WTC11 (cell line): ENCODE results near the gene SLAMF6. TPM values are rescaled to one million over a fixed set of nuclear protein-coding genes. Genes with fewer than 3 reads are reported as not detected.
A peak's percentile ranks its signal among the peaks of the same experiment; 100 is the strongest.

Experiments used
- ATAC-seq: fragments of 200-7000 bp; cut with Tn5 transposase; 2 replicates; pipeline ENCODE4 v1.10.0; 2021; ENCODE audit warnings: mild to moderate bottlenecking, moderate library complexity
- CTCF ChIA-PET: fragments of 300-600 bp; sonication (Branson Sonifier 250); formaldehyde crosslinking; loops from one replicate; lab custom pipeline; 2021; ENCODE audit warnings: antibody characterized with exemption; lab: Charles Lee
- POLR2A ChIA-PET: fragments of 350-600 bp; sonication (Branson Sonifier 250); formaldehyde crosslinking; loops from one replicate; lab custom pipeline; 2021; ENCODE audit warnings: antibody characterized with exemption; lab: Charles Lee
- DNase-seq: peaks from one replicate; pipeline ENCODE4 v3.0.0; 2021; ENCODE audit warnings: low spot score
- H3K27ac Mint-ChIP-seq: 2 replicates; pipeline ENCODE4 v1.8.0; 2021; ENCODE audit warnings: mixed read lengths
- H3K27me3 Mint-ChIP-seq: 2 replicates; pipeline ENCODE4 v1.8.0; 2021; ENCODE audit warnings: low read depth, mild to moderate bottlenecking, moderate library complexity, mixed read lengths
- H3K36me3 Mint-ChIP-seq: 2 replicates; pipeline ENCODE4 v1.8.0; 2021; ENCODE audit warnings: mixed read lengths
- H3K4me1 Mint-ChIP-seq: 2 replicates; pipeline ENCODE4 v1.8.0; 2022; ENCODE audit warnings: mixed read lengths
- H3K4me3 Mint-ChIP-seq: 2 replicates; pipeline ENCODE4 v1.8.0; 2021; ENCODE audit warnings: mild to moderate bottlenecking, moderate library complexity, mixed read lengths
- H3K9me3 Mint-ChIP-seq: 2 replicates; pipeline ENCODE4 v1.8.0; 2021; ENCODE audit warnings: mixed read lengths
- AFF4 ChIP-seq: sonication (generic); formaldehyde crosslinking; IDR thresholded peaks from 2 replicates; pipeline ENCODE4 v1.8.1; 2023; ENCODE audit warnings: mild to moderate bottlenecking, missing genetic modification reagents, borderline replicate concordance
- AR ChIP-seq: fragments of 250-450 bp; sonication (Bioruptor Pico); IDR thresholded peaks from 2 replicates; pipeline ENCODE4 v1.9.0; 2021; ENCODE audit warnings: mild to moderate bottlenecking
- CBFB ChIP-seq: sonication (generic); formaldehyde crosslinking; IDR thresholded peaks from 2 replicates; pipeline ENCODE4 v1.8.1; 2022; ENCODE audit warnings: mild to moderate bottlenecking, low read depth, missing genetic modification reagents
- ELF4 ChIP-seq: sonication (generic); formaldehyde crosslinking; IDR thresholded peaks from 2 replicates; pipeline ENCODE4 v1.8.1; 2022; ENCODE audit warnings: low read depth, mild to moderate bottlenecking, moderate library complexity, missing genetic modification reagents
- ETV6 ChIP-seq: sonication (generic); formaldehyde crosslinking; IDR thresholded peaks from 2 replicates; pipeline ENCODE4 v1.8.1; 2022; ENCODE audit warnings: mild to moderate bottlenecking, missing genetic modification reagents
- GABPB1 ChIP-seq: sonication (generic); formaldehyde crosslinking; IDR thresholded peaks from 2 replicates; pipeline ENCODE4 v1.8.1; 2023; ENCODE audit warnings: mild to moderate bottlenecking, missing genetic modification reagents
- GRHL2 ChIP-seq: fragments of 250-450 bp; sonication (Bioruptor Pico); IDR thresholded peaks from 2 replicates; pipeline ENCODE4 v1.8.0; 2022; ENCODE audit warnings: mild to moderate bottlenecking, moderate library complexity; ENCODE audit not compliant: insufficient replicate concordance, severe bottlenecking
- JUN ChIP-seq: sonication (generic); formaldehyde crosslinking; IDR thresholded peaks from 2 replicates; pipeline ENCODE4 v1.8.0; 2023; ENCODE audit warnings: mild to moderate bottlenecking, missing genetic modification reagents
- MLX ChIP-seq: sonication (generic); formaldehyde crosslinking; IDR thresholded peaks from 2 replicates; pipeline ENCODE4 v1.8.1; 2023; ENCODE audit warnings: mild to moderate bottlenecking, missing genetic modification reagents, moderate library complexity
- MXD4 ChIP-seq: fragments of 250-450 bp; sonication (Bioruptor Pico); IDR thresholded peaks from 2 replicates; pipeline ENCODE4 v1.8.0; 2021; ENCODE audit warnings: mild to moderate bottlenecking, moderate library complexity, borderline replicate concordance
- MYBL2 ChIP-seq: sonication (generic); formaldehyde crosslinking; IDR thresholded peaks from 2 replicates; pipeline ENCODE4 v1.8.1; 2023; ENCODE audit warnings: mild to moderate bottlenecking, moderate library complexity, missing genetic modification reagents
- NFYB ChIP-seq: sonication (generic); formaldehyde crosslinking; conservative IDR thresholded peaks from 2 replicates; pipeline ENCODE4 v1.8.0; 2022; ENCODE audit warnings: low read depth, missing genetic modification reagents
- OVOL2 ChIP-seq: fragments of 250-450 bp; sonication (Bioruptor Pico); IDR thresholded peaks from 2 replicates; pipeline ENCODE4 v1.9.0; 2021; ENCODE audit warnings: mild to moderate bottlenecking, borderline replicate concordance
- RORB ChIP-seq: fragments of 250-450 bp; sonication (Bioruptor Pico); IDR thresholded peaks from 2 replicates; pipeline ENCODE4 v1.9.0; 2021; ENCODE audit warnings: mild to moderate bottlenecking
- TEAD1 ChIP-seq: sonication (generic); formaldehyde crosslinking; IDR thresholded peaks from 2 replicates; pipeline ENCODE4 v1.8.0; 2022; ENCODE audit warnings: mild to moderate bottlenecking, missing genetic modification reagents
- TEAD4 ChIP-seq: sonication (generic); formaldehyde crosslinking; IDR thresholded peaks from 2 replicates; pipeline ENCODE4 v1.8.0; 2022; ENCODE audit warnings: mild to moderate bottlenecking, missing genetic modification reagents
- TP53 ChIP-seq: sonication (generic); formaldehyde crosslinking; IDR thresholded peaks from 2 replicates; pipeline ENCODE4 v1.8.1; 2023; ENCODE audit warnings: mild to moderate bottlenecking, missing genetic modification reagents
- ZNF121 ChIP-seq: sonication (generic); formaldehyde crosslinking; IDR thresholded peaks from 2 replicates; pipeline ENCODE4 v1.8.0; 2023; ENCODE audit warnings: missing genetic modification reagents
- ZNF281 ChIP-seq: sonication (generic); formaldehyde crosslinking; IDR thresholded peaks from 2 replicates; pipeline ENCODE4 v1.8.0; 2023; ENCODE audit warnings: mild to moderate bottlenecking, missing genetic modification reagents
- ZNF671 ChIP-seq: fragments of 250-450 bp; sonication (Bioruptor Pico); IDR thresholded peaks from 2 replicates; pipeline ENCODE4 v1.8.0; 2021; ENCODE audit warnings: mild to moderate bottlenecking
- total RNA-seq: library from RNA; stranded (reverse); gene quantifications from 3 replicates; pipeline ENCODE4 v1.2.3, GENCODE V29; 2021

SLAMF6 gene
- total RNA-seq, 1 experiment from 2014 or later = not detected

- ATAC-seq (peak; percentile 76), DNase-seq (peak; percentile 43)
- TF ChIP-seq TEAD4 (no peak), AFF4 (CRISPR knock-in tag) (no peak), MXD4 (CRISPR knock-in tag) (no peak), NFYB (CRISPR knock-in tag) (no peak), RORB (CRISPR knock-in tag) (no peak), ELF4 (CRISPR knock-in tag) (no peak), ZNF281 (CRISPR knock-in tag) (no peak), OVOL2 (CRISPR knock-in tag) (no peak), ETV6 (CRISPR knock-in tag) (no peak), GRHL2 (CRISPR knock-in tag) (no peak), MYBL2 (CRISPR knock-in tag) (no peak), GABPB1 (no peak), ZNF121 (CRISPR knock-in tag) (no peak), ZNF671 (no peak), CBFB (CRISPR knock-in tag) (no peak), TP53 (no peak), JUN (CRISPR knock-in tag) (no peak), AR (CRISPR knock-in tag) (no peak), MLX (CRISPR knock-in tag) (no peak), TEAD1 (CRISPR knock-in tag) (no peak)
These were observed 28.4 kb downstream of the SLAMF6 start for GRCh38 chr1:160494620-160495019.

More at GRCh38 chr1:160494620-160495019, 28.4 kb downstream of the SLAMF6 start:
- H3K4me1 Mint-ChIP-seq = no peaks in the 10 kb centered on the region; the same call in 1 of the 2 replicates
- POLR2A ChIA-PET = no interaction called here
- CTCF ChIA-PET = no interaction called here
- H3K4me3 Mint-ChIP-seq = no peak overlapping the region
- peaks cover 17% of the 10 kb centered on the region for H3K9me3 Mint-ChIP-seq
- no peaks in the 10 kb centered on the region for H3K27me3 Mint-ChIP-seq
- no peak overlapping the region for H3K27ac Mint-ChIP-seq
- peaks cover 14% of the 10 kb centered on the region for H3K36me3 Mint-ChIP-seq
